ENCODE results near the gene CLCA1. TPM values are rescaled to one million over a fixed set of nuclear protein-coding genes. Genes with fewer than 3 reads are reported as not detected.
A peak's percentile ranks its signal among the peaks of the same experiment; 100 is the strongest.
"Not testable (repeated sequence)": the region's sequence is repeated elsewhere in the genome, so short reads cannot be mapped to it uniquely, and the experiment has no call there.

CLCA1 gene
- total and polyA plus RNA-seq, 2 experiments from 2014 or later: 2.0 to 42.9 TPM

DNA sequence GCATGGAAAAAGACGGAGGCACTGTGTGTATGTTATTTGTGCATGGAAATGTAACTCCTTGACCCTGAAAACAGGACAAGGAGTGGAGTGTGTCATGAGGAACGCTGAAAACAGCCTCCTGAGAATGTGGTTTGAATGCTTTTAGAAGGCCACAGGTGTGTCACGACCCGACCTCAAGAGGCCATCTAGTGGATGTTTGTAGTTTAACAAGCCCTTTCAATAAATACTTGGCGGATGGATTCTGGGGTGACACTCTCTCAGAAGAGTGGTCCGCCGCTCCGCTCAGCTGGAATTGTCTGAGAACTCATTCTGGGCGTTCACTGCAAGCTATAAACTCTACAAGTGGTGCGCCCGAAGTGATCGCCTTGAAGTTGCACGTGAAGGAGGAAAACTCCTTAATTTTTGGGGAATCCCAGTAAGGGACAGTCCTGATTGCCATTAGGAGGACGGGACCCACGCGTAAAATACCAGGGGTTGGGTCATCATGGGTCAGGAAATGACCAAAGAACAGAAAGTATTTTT is 33.5 kb downstream of the CLCA1 start:
- 12% methylated on average over 16 of the region's 16 CpGs for WGBS (ENCODE audit: low lambda C conversion rate, missing lambda C conversion rate)
- not testable (repeated sequence) for H4K20me1 ChIP-seq (ENCODE audit: insufficient read depth, poor library complexity, severe bottlenecking); H3K36me3 ChIP-seq (replicated peaks; ENCODE audit: insufficient read depth, low read depth); H3K9me3 ChIP-seq (ENCODE audit: low read depth); H3K9me2 ChIP-seq (replicated peaks; ENCODE audit: insufficient read depth); H3K27me3 ChIP-seq; H3K79me2 ChIP-seq
- H3K4me1 ChIP-seq (ENCODE audit: insufficient read depth): peaks cover 26% of the 10 kb centered on the region
- DNase-seq (ENCODE audit: low spot score): peak; percentile 59
- peak overlapping the region; percentile 83 for H3K4me2 ChIP-seq
- peak; percentile 49 for TF ChIP-seq CTCF (IDR thresholded peaks at IDR 0.05; ENCODE audit: poor library complexity)
- peak overlapping the region; percentile 24 for H3K4me3 ChIP-seq
- peak overlapping the region; percentile 67 for H2AFZ ChIP-seq
- peak overlapping the region; percentile 75 for H3K27ac ChIP-seq

DNA sequence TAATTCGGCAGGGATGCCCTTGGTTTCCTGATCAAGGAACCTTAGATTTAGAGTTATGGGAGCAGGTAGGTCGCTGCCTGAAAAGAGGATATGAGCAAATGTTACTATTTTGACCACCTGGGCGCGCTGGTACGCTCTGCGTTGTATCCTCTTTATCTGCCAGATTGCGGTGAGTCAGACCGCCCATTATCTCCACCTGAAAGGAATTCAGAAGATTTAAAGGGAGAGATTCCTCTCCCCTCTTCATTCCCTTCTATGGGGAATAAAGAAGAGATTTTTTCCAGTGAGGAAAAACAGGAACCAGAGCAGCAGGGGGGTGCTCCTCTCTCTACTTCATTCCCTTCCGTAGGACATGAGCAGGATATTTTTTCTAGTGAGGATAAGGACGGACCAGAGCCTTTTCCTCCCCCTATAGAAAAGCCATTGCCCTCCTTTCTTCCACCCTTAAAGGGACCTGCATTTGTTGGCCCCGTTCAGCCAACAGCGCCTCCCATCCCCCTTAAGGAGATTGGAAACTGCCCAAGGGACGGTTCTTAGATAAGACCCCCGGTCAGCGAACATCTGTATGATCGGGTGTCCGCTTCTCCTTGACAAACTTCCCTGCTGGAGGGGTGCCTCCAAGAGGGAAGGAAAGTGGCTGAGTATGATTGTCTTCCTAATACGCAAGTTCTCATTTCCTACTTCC is 34.1 kb downstream of the CLCA1 start:
- Histone ChIP-seq H3K4me3 (peak overlapping the region; percentile 24), H3K4me2 (peak overlapping the region; percentile 83), H3K27me3 (no peaks in the 10 kb centered on the region), H3K27ac (peak overlapping the region; percentile 75), H2AFZ (peak overlapping the region; percentile 67), H4K20me1 (ENCODE audit: insufficient read depth, poor library complexity, severe bottlenecking) (no peaks in the 10 kb centered on the region), H3K9me2 (replicated peaks; ENCODE audit: insufficient read depth) (no peaks in the 10 kb centered on the region), H3K79me2 (no peaks in the 10 kb centered on the region), H3K9me3 (ENCODE audit: low read depth) (no peaks in the 10 kb centered on the region), H3K4me1 (ENCODE audit: insufficient read depth) (peaks cover 26% of the 10 kb centered on the region), H3K36me3 (replicated peaks; ENCODE audit: insufficient read depth, low read depth) (no peaks in the 10 kb centered on the region)
- DNase-seq (ENCODE audit: low spot score): peak; percentile 82
- 20% methylated on average over 18 of the region's 18 CpGs for WGBS (ENCODE audit: low lambda C conversion rate, missing lambda C conversion rate)
- TF ChIP-seq EZH2 (IDR thresholded peaks at IDR 0.05; ENCODE audit: borderline replicate concordance) (no peak), CTCF (IDR thresholded peaks at IDR 0.05; ENCODE audit: poor library complexity) (peak; percentile 33)

DNA sequence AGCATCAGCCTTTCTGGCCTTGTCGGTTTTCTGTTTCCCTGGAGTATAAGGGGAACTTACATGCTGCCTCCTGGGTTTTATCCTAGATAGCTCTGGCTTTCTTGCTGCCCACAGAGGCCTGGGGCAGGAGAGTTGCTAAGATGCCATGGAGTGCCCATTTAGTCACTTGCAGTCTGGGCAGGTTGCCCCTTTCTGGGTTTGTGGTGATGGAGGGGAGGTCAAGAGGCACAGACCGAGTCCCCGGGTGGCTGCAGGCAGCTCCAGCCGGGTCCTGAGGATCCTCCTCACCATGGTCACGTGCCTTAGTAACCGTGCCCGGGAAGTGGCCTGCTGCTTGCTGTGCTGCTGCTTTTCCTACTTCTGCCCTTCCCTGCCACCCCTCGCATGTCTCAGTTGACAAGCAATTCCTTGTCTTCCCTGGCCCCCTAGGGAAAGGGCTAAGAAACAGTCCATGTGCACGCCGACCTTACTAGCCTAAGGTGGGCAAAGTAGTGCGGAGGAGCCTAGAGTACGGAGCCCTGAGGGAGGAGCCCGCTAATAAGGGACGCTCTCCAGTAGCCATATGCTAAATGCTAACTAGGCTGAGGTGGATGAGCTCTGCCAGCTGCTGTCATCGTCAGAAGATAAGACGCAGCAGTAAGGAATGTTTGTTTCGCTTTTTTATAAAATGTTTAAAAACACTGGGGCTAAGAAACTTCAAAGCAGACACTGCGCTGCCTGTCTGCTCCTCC is 34.8 kb downstream of the CLCA1 start:
- no peaks in the 10 kb centered on the region for H3K27me3 ChIP-seq
- H3K4me3 ChIP-seq: peak overlapping the region; percentile 5

More for the DNA sequence above, 34.8 kb downstream of the CLCA1 start:
- 25% methylated on average over 18 of the region's 18 CpGs for WGBS (ENCODE audit: low lambda C conversion rate, missing lambda C conversion rate)
- no peaks in the 10 kb centered on the region for H3K9me2 ChIP-seq (replicated peaks; ENCODE audit: insufficient read depth)
- peak; percentile 35 for DNase-seq (ENCODE audit: low spot score)
- peaks cover 26% of the 10 kb centered on the region for H3K4me1 ChIP-seq (ENCODE audit: insufficient read depth)
- H3K36me3 ChIP-seq (replicated peaks; ENCODE audit: insufficient read depth, low read depth): no peaks in the 10 kb centered on the region
- peak overlapping the region; percentile 75 for H3K27ac ChIP-seq
- no peaks in the 10 kb centered on the region for H3K79me2 ChIP-seq
- TF ChIP-seq EZH2 (IDR thresholded peaks at IDR 0.05; ENCODE audit: borderline replicate concordance): no peak
- no peak for TF ChIP-seq CTCF (IDR thresholded peaks at IDR 0.05; ENCODE audit: poor library complexity)
- TF ChIP-seq EZH2phosphoT487 (IDR thresholded peaks at IDR 0.05; ENCODE audit: low read depth, severe bottlenecking, unreplicated experiment): no peak
- H2AFZ ChIP-seq: peak overlapping the region; percentile 67
- H3K4me2 ChIP-seq: peak overlapping the region; percentile 83
- H3K9me3 ChIP-seq (ENCODE audit: low read depth): no peaks in the 10 kb centered on the region
- H4K20me1 ChIP-seq (ENCODE audit: insufficient read depth, poor library complexity, severe bottlenecking): no peaks in the 10 kb centered on the region
